Measurements from ENCODE around the gene TPM4. TPM values are rescaled to one million over a fixed set of nuclear protein-coding genes. Genes with fewer than 3 reads are reported as not detected.

The TPM4 gene
- total and polyA plus RNA-seq, 4 donors = 197 to 397 (median 215) TPM

- no peaks in the 10 kb centered on the region for H3K27me3 ChIP-seq (ENCODE audit: control insufficient read depth, insufficient read depth, low read length)
- H3K4me1 ChIP-seq (ENCODE audit: control insufficient read depth, insufficient read depth, low read length) = no peaks in the 10 kb centered on the region
- H3K9me3 ChIP-seq (ENCODE audit: control insufficient read depth, insufficient read depth, low read length) = no peaks in the 10 kb centered on the region
- H3K27ac ChIP-seq (ENCODE audit: low read depth, low read length) = no peak overlapping the region
- WGBS (ENCODE audit: insufficient coverage) = 55% methylated on average over 2 of the region's 2 CpGs
- H3K36me3 ChIP-seq (ENCODE audit: control insufficient read depth, insufficient read depth, low read length) = no peaks in the 10 kb centered on the region
- H3K4me3 ChIP-seq (ENCODE audit: low read depth, low read length) = no peak overlapping the region
- DNase-seq (ENCODE audit: low read depth in 4 of 6, low spot score in 6 of 6) = no peak
Measured at GRCh38 chr19:16033721-16034120, 42.6 kb upstream of the TPM4 start.

- Histone ChIP-seq H3K27me3 (ENCODE audit: control insufficient read depth, insufficient read depth, low read length) (no peaks in the 10 kb centered on the region), H3K4me3 (ENCODE audit: low read depth, low read length) (no peak overlapping the region), H3K27ac (ENCODE audit: low read depth, low read length) (no peak overlapping the region), H3K36me3 (ENCODE audit: control insufficient read depth, insufficient read depth, low read length) (no peaks in the 10 kb centered on the region), H3K9me3 (ENCODE audit: control insufficient read depth, insufficient read depth, low read length) (no peaks in the 10 kb centered on the region), H3K4me1 (ENCODE audit: control insufficient read depth, insufficient read depth, low read length) (no peaks in the 10 kb centered on the region)
- DNase-seq (ENCODE audit: low read depth in 4 of 6, low spot score in 6 of 6) = no peak
- 92% methylated on average over 6 of the region's 7 CpGs for WGBS (ENCODE audit: insufficient coverage)
Measured at GRCh38 chr19:16034180-16034579, 42.1 kb upstream of the TPM4 start.

DNA sequence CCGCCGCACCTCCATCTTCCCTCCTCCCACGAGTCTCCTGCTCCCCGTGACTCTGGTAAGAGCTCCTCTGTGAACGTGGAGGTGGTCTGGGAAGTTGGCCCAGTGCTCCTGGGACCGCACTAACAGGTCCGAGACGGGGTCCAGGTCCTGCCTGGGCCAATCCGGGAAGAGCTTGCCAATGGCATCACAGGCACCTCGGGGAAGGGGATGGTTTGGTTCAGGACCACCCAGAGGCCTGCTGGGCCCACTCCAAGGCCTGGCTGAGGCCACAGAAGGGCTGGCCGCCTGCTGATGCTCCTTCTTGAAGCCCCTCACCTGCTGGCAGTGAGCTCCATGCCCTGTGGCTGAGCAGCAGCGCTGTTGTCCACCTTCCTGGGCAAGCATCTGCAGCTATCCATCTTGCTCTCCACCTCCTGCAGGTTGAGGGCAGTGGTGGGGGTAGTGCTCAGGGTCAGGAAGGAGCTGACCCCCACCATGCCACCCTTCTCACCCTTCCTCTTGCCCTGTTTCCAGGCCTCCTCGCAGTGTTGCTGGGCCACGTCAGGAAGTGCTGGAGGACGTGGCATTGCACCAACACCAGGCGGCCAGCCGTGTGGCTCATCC lies 41.2 kb upstream of the TPM4 start:
- no peaks in the 10 kb centered on the region for H3K9me3 ChIP-seq (ENCODE audit: control insufficient read depth, insufficient read depth, low read length)
- no peak overlapping the region for H3K27ac ChIP-seq (ENCODE audit: low read depth, low read length)
- DNase-seq (ENCODE audit: low read depth in 4 of 6, low spot score in 6 of 6) = no peak
- no peaks in the 10 kb centered on the region for H3K27me3 ChIP-seq (ENCODE audit: control insufficient read depth, insufficient read depth, low read length)
- H3K36me3 ChIP-seq (ENCODE audit: control insufficient read depth, insufficient read depth, low read length) = no peaks in the 10 kb centered on the region
- no peaks in the 10 kb centered on the region for H3K4me1 ChIP-seq (ENCODE audit: control insufficient read depth, insufficient read depth, low read length)
- no peak overlapping the region for H3K4me3 ChIP-seq (ENCODE audit: low read depth, low read length)
- 76% methylated on average over 12 of the region's 17 CpGs for WGBS (ENCODE audit: insufficient coverage)

- H3K36me3 ChIP-seq (ENCODE audit: control insufficient read depth, insufficient read depth, low read length) = no peaks in the 10 kb centered on the region
- H3K27ac ChIP-seq (ENCODE audit: low read depth, low read length) = no peak overlapping the region
- no peaks in the 10 kb centered on the region for H3K9me3 ChIP-seq (ENCODE audit: control insufficient read depth, insufficient read depth, low read length)
- H3K27me3 ChIP-seq (ENCODE audit: control insufficient read depth, insufficient read depth, low read length) = no peaks in the 10 kb centered on the region
- WGBS (ENCODE audit: insufficient coverage) = 88% methylated on average over 28 of the region's 28 CpGs
- H3K4me3 ChIP-seq (ENCODE audit: low read depth, low read length) = no peak overlapping the region
- no peaks in the 10 kb centered on the region for H3K4me1 ChIP-seq (ENCODE audit: control insufficient read depth, insufficient read depth, low read length)
- DNase-seq (ENCODE audit: low read depth in 4 of 6, low spot score in 6 of 6) = no peak
Measured at GRCh38 chr19:16035601-16036297, 40.5 kb upstream of the TPM4 start.

GRCh38 chr19:16036397-16036925 lies 39.8 kb upstream of the TPM4 start:
- H3K4me3 ChIP-seq (ENCODE audit: low read depth, low read length) = no peak overlapping the region
- H3K36me3 ChIP-seq (ENCODE audit: control insufficient read depth, insufficient read depth, low read length) = no peaks in the 10 kb centered on the region
- peaks cover 4% of the 10 kb centered on the region for H3K4me1 ChIP-seq (ENCODE audit: control insufficient read depth, insufficient read depth, low read length)
- H3K27ac ChIP-seq (ENCODE audit: low read depth, low read length) = no peak overlapping the region
- 86% methylated on average over 8 of the region's 10 CpGs for WGBS (ENCODE audit: insufficient coverage)
- no peaks in the 10 kb centered on the region for H3K27me3 ChIP-seq (ENCODE audit: control insufficient read depth, insufficient read depth, low read length)
- no peak for DNase-seq (ENCODE audit: low read depth in 4 of 6, low spot score in 6 of 6)
- no peaks in the 10 kb centered on the region for H3K9me3 ChIP-seq (ENCODE audit: control insufficient read depth, insufficient read depth, low read length)

- Histone ChIP-seq H3K4me1 (ENCODE audit: control insufficient read depth, insufficient read depth, low read length) (peaks cover 8% of the 10 kb centered on the region), H3K27me3 (ENCODE audit: control insufficient read depth, insufficient read depth, low read length) (no peaks in the 10 kb centered on the region), H3K36me3 (ENCODE audit: control insufficient read depth, insufficient read depth, low read length) (no peaks in the 10 kb centered on the region), H3K4me3 (ENCODE audit: low read depth, low read length) (no peak overlapping the region), H3K27ac (ENCODE audit: low read depth, low read length) (no peak overlapping the region), H3K9me3 (ENCODE audit: control insufficient read depth, insufficient read depth, low read length) (no peaks in the 10 kb centered on the region)
- no peak for DNase-seq (ENCODE audit: low read depth in 4 of 6, low spot score in 6 of 6)
- 87% methylated on average over 9 of the region's 11 CpGs for WGBS (ENCODE audit: insufficient coverage)
Measured at GRCh38 chr19:16036941-16037340, 39.4 kb upstream of the TPM4 start.

DNA sequence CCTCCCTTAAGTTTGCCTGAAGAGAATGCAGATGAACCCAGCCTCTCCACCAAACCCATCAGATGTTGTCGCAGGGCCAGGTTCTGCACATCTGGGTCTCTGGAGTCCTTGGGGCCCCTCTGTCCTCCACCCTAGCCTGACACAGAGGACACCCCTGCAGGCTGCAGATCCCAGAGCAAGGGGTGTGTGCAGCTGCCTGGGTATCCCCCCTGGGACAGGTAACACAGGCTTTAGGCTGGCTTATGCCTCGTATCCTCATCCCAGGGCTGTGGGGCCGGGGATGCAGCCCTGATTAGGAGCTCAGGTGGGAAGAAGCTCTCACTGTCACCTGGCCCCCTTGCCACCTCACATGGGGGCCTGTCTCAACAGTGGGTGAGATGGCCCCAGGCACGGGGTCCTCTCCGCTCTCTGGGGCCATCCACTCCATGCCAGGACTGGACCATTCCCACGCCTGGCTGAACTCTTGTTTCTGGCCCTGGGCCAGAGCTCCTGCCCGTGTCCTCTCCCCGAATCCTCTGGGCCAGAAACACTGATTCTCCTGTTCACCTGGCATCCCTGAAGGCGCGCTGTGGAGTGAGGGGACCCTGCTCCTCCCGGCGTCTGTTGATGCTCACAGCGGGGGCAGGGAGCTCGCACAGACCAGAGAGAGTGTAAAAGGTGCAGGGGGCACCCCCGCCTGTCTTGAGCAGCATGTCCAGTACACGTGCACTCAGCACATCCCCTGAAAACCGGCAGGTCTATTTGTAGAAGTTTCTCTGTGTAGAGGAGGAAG lies 38.7 kb upstream of the TPM4 start:
- no peak overlapping the region for H3K4me3 ChIP-seq (ENCODE audit: low read depth, low read length)
- H3K27me3 ChIP-seq (ENCODE audit: control insufficient read depth, insufficient read depth, low read length) = no peaks in the 10 kb centered on the region
- no peak for DNase-seq (ENCODE audit: low read depth in 4 of 6, low spot score in 6 of 6)
- no peak overlapping the region for H3K27ac ChIP-seq (ENCODE audit: low read depth, low read length)
- 75% methylated on average over 13 of the region's 17 CpGs for WGBS (ENCODE audit: insufficient coverage)
- H3K36me3 ChIP-seq (ENCODE audit: control insufficient read depth, insufficient read depth, low read length) = no peaks in the 10 kb centered on the region
- H3K4me1 ChIP-seq (ENCODE audit: control insufficient read depth, insufficient read depth, low read length) = peaks cover 8% of the 10 kb centered on the region
- no peaks in the 10 kb centered on the region for H3K9me3 ChIP-seq (ENCODE audit: control insufficient read depth, insufficient read depth, low read length)

- no peak overlapping the region for H3K27ac ChIP-seq (ENCODE audit: low read depth, low read length)
- no peaks in the 10 kb centered on the region for H3K27me3 ChIP-seq (ENCODE audit: control insufficient read depth, insufficient read depth, low read length)
- H3K36me3 ChIP-seq (ENCODE audit: control insufficient read depth, insufficient read depth, low read length) = no peaks in the 10 kb centered on the region
- H3K4me1 ChIP-seq (ENCODE audit: control insufficient read depth, insufficient read depth, low read length) = peaks cover 8% of the 10 kb centered on the region
- H3K9me3 ChIP-seq (ENCODE audit: control insufficient read depth, insufficient read depth, low read length) = no peaks in the 10 kb centered on the region
- no peak for DNase-seq (ENCODE audit: low read depth in 4 of 6, low spot score in 6 of 6)
- H3K4me3 ChIP-seq (ENCODE audit: low read depth, low read length) = no peak overlapping the region
- WGBS (ENCODE audit: insufficient coverage) = 57% methylated on average over 1 of the region's 5 CpGs
Measured at GRCh38 chr19:16038196-16038695, 38.0 kb upstream of the TPM4 start.

DNA sequence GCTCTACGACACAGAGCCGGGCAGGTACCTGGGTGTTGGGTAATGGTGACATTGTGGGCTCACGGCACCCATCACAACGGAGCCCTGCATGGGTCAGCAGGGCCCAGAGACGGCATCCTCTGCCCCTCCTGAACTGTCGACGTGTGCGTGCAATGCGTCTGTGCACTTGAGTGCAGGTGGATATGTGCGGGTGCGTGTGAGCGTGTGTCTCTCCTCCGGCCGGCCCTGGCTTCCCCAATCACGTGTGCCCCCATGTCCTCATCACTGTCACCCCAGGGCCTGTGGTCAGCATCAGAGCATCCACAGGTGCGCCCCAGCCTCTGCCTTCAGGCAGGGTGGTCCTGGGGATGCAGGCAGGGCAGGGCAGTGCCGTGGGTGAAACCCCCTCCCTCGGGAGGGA lies 37.2 kb upstream of the TPM4 start:
- WGBS (ENCODE audit: insufficient coverage) = 90% methylated on average over 18 of the region's 18 CpGs
- no peaks in the 10 kb centered on the region for H3K27me3 ChIP-seq (ENCODE audit: control insufficient read depth, insufficient read depth, low read length)
- DNase-seq (ENCODE audit: low read depth in 4 of 6, low spot score in 6 of 6) = no peak
- peaks cover 8% of the 10 kb centered on the region for H3K4me1 ChIP-seq (ENCODE audit: control insufficient read depth, insufficient read depth, low read length)
- no peak overlapping the region for H3K27ac ChIP-seq (ENCODE audit: low read depth, low read length)
- H3K4me3 ChIP-seq (ENCODE audit: low read depth, low read length) = no peak overlapping the region
- no peaks in the 10 kb centered on the region for H3K9me3 ChIP-seq (ENCODE audit: control insufficient read depth, insufficient read depth, low read length)
- H3K36me3 ChIP-seq (ENCODE audit: control insufficient read depth, insufficient read depth, low read length) = no peaks in the 10 kb centered on the region

Measured in spinal cord (tissue), 10 donors.